ENCODE data around the gene RELT. TPM values are rescaled to one million over a fixed set of nuclear protein-coding genes. Genes with fewer than 3 reads are reported as not detected.

Gene RELT
- total and polyA plus RNA-seq, 2 of the 13 experiments (the other 11 are each of a cell fraction or from before 2014, with no cell fraction given): 2.5 to 4.7 TPM

DNA sequence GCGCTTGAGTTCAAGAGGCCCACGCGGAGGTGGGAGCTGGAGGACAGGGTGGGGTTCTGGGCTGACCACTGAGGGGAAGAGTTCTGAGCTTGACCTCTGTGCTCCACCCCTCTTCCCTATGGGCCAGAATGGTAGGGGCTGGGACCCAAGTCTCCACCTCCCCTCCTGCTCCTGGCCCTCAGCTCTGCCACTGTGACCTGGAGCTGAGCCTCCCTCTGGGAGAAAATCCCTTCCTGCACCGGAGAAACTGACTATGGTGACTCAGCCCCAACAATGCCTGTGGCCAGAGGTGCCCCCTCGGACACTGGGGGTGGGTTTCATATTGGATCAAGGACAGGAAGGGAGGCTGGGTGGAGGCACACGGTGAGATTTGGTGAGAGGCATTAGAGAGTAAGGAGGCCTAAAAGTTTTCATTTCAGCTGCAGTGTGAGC lies 23.0 kb downstream of the RELT start:
- H3K36me3 ChIP-seq (replicated peaks in 1 of 2; ENCODE audit: control insufficient read depth in 1 of 2, insufficient read depth in 2 of 2, low read length in 2 of 2): peaks cover 6 to 7% of the 10 kb centered on the region in 2 experiments
- no peak overlapping the region for H3K27ac ChIP-seq (ENCODE audit: extremely low read length, insufficient read depth, low read length)
- in situ Hi-C loops (cut with HindIII; ENCODE audit: extremely low pct_ligation_motif_present, low pct_unique_long_range_greater_than_20kb): no loop called here
- DNase-seq (ENCODE audit: low spot score) (no peak), FAIRE-seq (no peak), ATAC-seq (no peak)
- no peak for TF ChIP-seq ASH2L (IDR thresholded peaks at IDR 0.05; ENCODE audit: insufficient read length, low read depth, low read length)
- no peak for TF ChIP-seq ZNF569 (CRISPR knock-in tag; IDR thresholded peaks at IDR 0.05; ENCODE audit: borderline replicate concordance)
- no peak for TF ChIP-seq ZNF530 (CRISPR knock-in tag; IDR thresholded peaks at IDR 0.05; ENCODE audit: low read depth)
- no peak for TF ChIP-seq XBP1 (CRISPR knock-in tag; IDR thresholded peaks at IDR 0.05)
- no peak overlapping the region for H3K4me2 ChIP-seq (ENCODE audit: low read depth, low read length)
- H3K79me2 ChIP-seq (ENCODE audit: insufficient read depth, low read length): no peaks in the 10 kb centered on the region
- H3K4me3 ChIP-seq (replicated peaks in 1 of 3; ENCODE audit: insufficient read depth in 1 of 3, low read depth in 2 of 3, low read length in 3 of 3): no peak overlapping the region
- H4K20me1 ChIP-seq (ENCODE audit: insufficient read depth, low read length): no peaks in the 10 kb centered on the region
- intact Hi-C loops (cut with micrococcal nuclease; ENCODE audit: unreplicated experiment): no loop called here
- H3K4me1 ChIP-seq (ENCODE audit: insufficient read depth, low read length): peaks cover 8% of the 10 kb centered on the region
- BruUV-seq (replicated peaks): no TSS peak
- WGBS (ENCODE audit: low lambda C conversion rate): 36% methylated on average over 3 of the region's 6 CpGs
- no peak overlapping the region for H3K9ac ChIP-seq (ENCODE audit: insufficient read depth, low read depth, low read length)
- H3K27me3 ChIP-seq (ENCODE audit: control insufficient read depth in 1 of 2, insufficient read depth in 2 of 2, low read length in 2 of 2): no peaks in the 10 kb centered on the region
- CTCF ChIA-PET (ENCODE audit: low intra/inter-chr PET ratio, low total read pairs): no interaction called here
- POLR2A ChIA-PET: interaction anchor here (0.6 kb wide), 1 partner anchor 79 kb away, joined by 3 read pairs; no protein-coding TSS in a partner anchor
- H3K9me3 ChIP-seq (ENCODE audit: low read length): no peaks in the 10 kb centered on the region
- H2AFZ ChIP-seq (ENCODE audit: low read length): no peak overlapping the region

DNA sequence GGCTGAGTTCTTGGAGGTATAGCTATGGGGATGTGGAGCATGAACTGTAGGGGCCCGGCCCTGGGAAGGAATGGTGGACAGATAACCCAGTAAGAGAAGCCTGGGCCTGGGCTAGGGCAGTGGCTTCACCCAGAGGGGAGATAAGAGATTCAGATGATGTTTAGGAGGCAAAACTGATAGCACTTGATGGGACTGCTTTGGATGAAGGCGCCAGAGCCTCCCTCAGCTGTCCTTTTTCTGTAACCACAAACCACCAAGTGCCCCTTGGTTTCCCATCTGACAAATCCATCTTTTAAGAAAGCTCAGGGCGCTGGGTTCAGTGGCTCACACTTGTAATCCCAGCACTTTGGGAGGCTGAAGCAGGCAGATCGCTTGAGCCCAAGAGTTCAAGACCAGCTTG lies 23.4 kb downstream of the RELT start:
- no peak overlapping the region for H3K27ac ChIP-seq (ENCODE audit: extremely low read length, insufficient read depth, low read length)
- intact Hi-C loops (cut with micrococcal nuclease; ENCODE audit: unreplicated experiment) (loop anchor here (5.0 to 10.0 kb wide), 2 partner anchors 225 to 533 kb away; no protein-coding TSS in a partner anchor), in situ Hi-C loops (cut with HindIII; ENCODE audit: extremely low pct_ligation_motif_present, low pct_unique_long_range_greater_than_20kb) (loop anchor here (5.0 to 10.0 kb wide), 2 partner anchors 225 to 263 kb away; no protein-coding TSS in a partner anchor)
- H3K9me3 ChIP-seq (ENCODE audit: low read length): no peaks in the 10 kb centered on the region
- no peak for FAIRE-seq
- H3K4me1 ChIP-seq (ENCODE audit: insufficient read depth, low read length): peaks cover 8% of the 10 kb centered on the region
- ATAC-seq: no peak
- H3K4me2 ChIP-seq (ENCODE audit: low read depth, low read length): no peak overlapping the region
- H2AFZ ChIP-seq (ENCODE audit: low read length): no peak overlapping the region
- CTCF ChIA-PET (ENCODE audit: low intra/inter-chr PET ratio, low total read pairs): no interaction called here
- peaks cover 5 to 7% of the 10 kb centered on the region in 2 experiments; a peak in 4 of 5 replicates for H3K36me3 ChIP-seq (replicated peaks in 1 of 2; ENCODE audit: control insufficient read depth in 1 of 2, insufficient read depth in 2 of 2, low read length in 2 of 2)
- POLR2A ChIA-PET: interaction anchor here (0.6 kb wide), 1 partner anchor 386 kb away, joined by 3 read pairs; no protein-coding TSS in a partner anchor
- H4K20me1 ChIP-seq (ENCODE audit: insufficient read depth, low read length): no peaks in the 10 kb centered on the region
- H3K79me2 ChIP-seq (ENCODE audit: insufficient read depth, low read length): no peaks in the 10 kb centered on the region
- H3K4me3 ChIP-seq (replicated peaks in 1 of 3; ENCODE audit: insufficient read depth in 1 of 3, low read depth in 2 of 3, low read length in 3 of 3): no peak overlapping the region
- 93% methylated on average over 4 of the region's 4 CpGs for WGBS (ENCODE audit: low lambda C conversion rate)
- no peak for DNase-seq (ENCODE audit: low spot score)
- no peak overlapping the region for H3K9ac ChIP-seq (ENCODE audit: insufficient read depth, low read depth, low read length)
- H3K27me3 ChIP-seq (ENCODE audit: control insufficient read depth in 1 of 2, insufficient read depth in 2 of 2, low read length in 2 of 2): no peaks in the 10 kb centered on the region
- BruUV-seq (replicated peaks): no TSS peak
- TF ChIP-seq, protein P1, sequence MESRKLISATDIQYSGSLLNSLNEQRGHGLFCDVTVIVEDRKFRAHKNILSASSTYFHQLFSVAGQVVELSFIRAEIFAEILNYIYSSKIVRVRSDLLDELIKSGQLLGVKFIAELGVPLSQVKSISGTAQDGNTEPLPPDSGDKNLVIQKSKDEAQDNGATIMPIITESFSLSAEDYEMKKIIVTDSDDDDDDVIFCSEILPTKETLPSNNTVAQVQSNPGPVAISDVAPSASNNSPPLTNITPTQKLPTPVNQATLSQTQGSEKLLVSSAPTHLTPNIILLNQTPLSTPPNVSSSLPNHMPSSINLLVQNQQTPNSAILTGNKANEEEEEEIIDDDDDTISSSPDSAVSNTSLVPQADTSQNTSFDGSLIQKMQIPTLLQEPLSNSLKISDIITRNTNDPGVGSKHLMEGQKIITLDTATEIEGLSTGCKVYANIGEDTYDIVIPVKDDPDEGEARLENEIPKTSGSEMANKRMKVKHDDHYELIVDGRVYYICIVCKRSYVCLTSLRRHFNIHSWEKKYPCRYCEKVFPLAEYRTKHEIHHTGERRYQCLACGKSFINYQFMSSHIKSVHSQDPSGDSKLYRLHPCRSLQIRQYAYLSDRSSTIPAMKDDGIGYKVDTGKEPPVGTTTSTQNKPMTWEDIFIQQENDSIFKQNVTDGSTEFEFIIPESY (CRISPR knock-in tag; IDR thresholded peaks at IDR 0.05): no peak
- TF ChIP-seq, protein P2, sequence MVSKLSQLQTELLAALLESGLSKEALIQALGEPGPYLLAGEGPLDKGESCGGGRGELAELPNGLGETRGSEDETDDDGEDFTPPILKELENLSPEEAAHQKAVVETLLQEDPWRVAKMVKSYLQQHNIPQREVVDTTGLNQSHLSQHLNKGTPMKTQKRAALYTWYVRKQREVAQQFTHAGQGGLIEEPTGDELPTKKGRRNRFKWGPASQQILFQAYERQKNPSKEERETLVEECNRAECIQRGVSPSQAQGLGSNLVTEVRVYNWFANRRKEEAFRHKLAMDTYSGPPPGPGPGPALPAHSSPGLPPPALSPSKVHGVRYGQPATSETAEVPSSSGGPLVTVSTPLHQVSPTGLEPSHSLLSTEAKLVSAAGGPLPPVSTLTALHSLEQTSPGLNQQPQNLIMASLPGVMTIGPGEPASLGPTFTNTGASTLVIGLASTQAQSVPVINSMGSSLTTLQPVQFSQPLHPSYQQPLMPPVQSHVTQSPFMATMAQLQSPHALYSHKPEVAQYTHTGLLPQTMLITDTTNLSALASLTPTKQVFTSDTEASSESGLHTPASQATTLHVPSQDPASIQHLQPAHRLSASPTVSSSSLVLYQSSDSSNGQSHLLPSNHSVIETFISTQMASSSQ (IDR thresholded peaks at IDR 0.05; ENCODE audit: low read depth): no peak
- TF ChIP-seq, protein P2 (CRISPR knock-in tag; IDR thresholded peaks at IDR 0.05; ENCODE audit: borderline replicate concordance): no peak
- TF ChIP-seq ARNTL (CRISPR knock-in tag; IDR thresholded peaks at IDR 0.05): no peak
- no peak for TF ChIP-seq ZNF558 (CRISPR knock-in tag; IDR thresholded peaks at IDR 0.05; ENCODE audit: borderline replicate concordance)
- TF ChIP-seq, protein P3, sequence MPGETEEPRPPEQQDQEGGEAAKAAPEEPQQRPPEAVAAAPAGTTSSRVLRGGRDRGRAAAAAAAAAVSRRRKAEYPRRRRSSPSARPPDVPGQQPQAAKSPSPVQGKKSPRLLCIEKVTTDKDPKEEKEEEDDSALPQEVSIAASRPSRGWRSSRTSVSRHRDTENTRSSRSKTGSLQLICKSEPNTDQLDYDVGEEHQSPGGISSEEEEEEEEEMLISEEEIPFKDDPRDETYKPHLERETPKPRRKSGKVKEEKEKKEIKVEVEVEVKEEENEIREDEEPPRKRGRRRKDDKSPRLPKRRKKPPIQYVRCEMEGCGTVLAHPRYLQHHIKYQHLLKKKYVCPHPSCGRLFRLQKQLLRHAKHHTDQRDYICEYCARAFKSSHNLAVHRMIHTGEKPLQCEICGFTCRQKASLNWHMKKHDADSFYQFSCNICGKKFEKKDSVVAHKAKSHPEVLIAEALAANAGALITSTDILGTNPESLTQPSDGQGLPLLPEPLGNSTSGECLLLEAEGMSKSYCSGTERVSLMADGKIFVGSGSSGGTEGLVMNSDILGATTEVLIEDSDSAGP (CRISPR knock-in tag; IDR thresholded peaks at IDR 0.05; ENCODE audit: borderline replicate concordance): no peak
